ENCODE results near the gene MAN1C1. TPM values are rescaled to one million over a fixed set of nuclear protein-coding genes. Genes with fewer than 3 reads are reported as not detected.

Gene MAN1C1
- total and polyA plus RNA-seq, 2 donors (not counting 1 experiment from before 2014, with no cell fraction given) = 0.31 to 0.89 TPM

GRCh38 chr1:25651036-25651640 lies 34.5 kb downstream of the MAN1C1 start:
- H3K4me3 Mint-ChIP-seq = no peak overlapping the region
- POLR2A ChIA-PET = no interaction called here
- Histone ChIP-seq H3K4me1 (ENCODE audit: control insufficient read depth in 2 of 2, insufficient read depth in 2 of 2, low read length in 2 of 2) (no peaks in the 10 kb centered on the region), H3K79me2 (ENCODE audit: control insufficient read depth, insufficient read depth, low read length) (no peaks in the 10 kb centered on the region), H3K36me3 (replicated peaks in 1 of 2; ENCODE audit: control extremely low read depth in 1 of 2, control insufficient read depth in 1 of 2, extremely low read depth in 1 of 2, insufficient read depth in 2 of 2, low read length in 1 of 2) (no peaks in the 10 kb centered on the region), H3K4me3 (ENCODE audit: control extremely low read depth in 1 of 5, extremely low read depth in 1 of 5, insufficient read depth in 1 of 5, low read depth in 2 of 5, low read length in 4 of 5) (no peak overlapping the region), H2AFZ (ENCODE audit: insufficient read depth, low read depth, low read length, poor library complexity, severe bottlenecking) (no peak overlapping the region), H3K27me3 (replicated peaks in 1 of 4; ENCODE audit: control extremely low read depth in 1 of 4, control insufficient read depth in 3 of 4, insufficient read depth in 4 of 4, low read length in 3 of 4) (peaks cover 0 to 4% (median 0%) of the 10 kb centered on the region in 4 experiments), H4K20me1 (ENCODE audit: control insufficient read depth, insufficient read depth, low read length, poor library complexity, severe bottlenecking) (no peaks in the 10 kb centered on the region), H3K9me3 (ENCODE audit: control extremely low read depth in 1 of 3, control insufficient read depth in 2 of 3, insufficient read depth in 1 of 3, low read length in 2 of 3) (no peaks in the 10 kb centered on the region), H3K27ac (ENCODE audit: low read length in 2 of 2) (no peak overlapping the region), H3K4me2 (replicated peaks; ENCODE audit: low read depth, low read length, poor library complexity, severe bottlenecking) (no peak overlapping the region), H3K9ac (ENCODE audit: low read length) (no peak overlapping the region)
- WGBS (ENCODE audit: insufficient coverage) = 88% methylated on average over 5 of the region's 8 CpGs
- H3K27ac Mint-ChIP-seq = no peak overlapping the region
- no peak for ATAC-seq (ENCODE audit: low read depth)
- H3K4me1 Mint-ChIP-seq = no peaks in the 10 kb centered on the region
- DNase-seq = no peak
- TF ChIP-seq CTCF (IDR thresholded peaks at IDR 0.05) = no peak
- TF ChIP-seq EZH2 (IDR thresholded peaks at IDR 0.05; ENCODE audit: borderline replicate concordance, insufficient read depth, low read depth, low read length, poor library complexity, severe bottlenecking) = no peak
- no peaks in the 10 kb centered on the region for H3K9me3 Mint-ChIP-seq (ENCODE audit: insufficient read depth)
- CTCF ChIA-PET = interaction anchor here (0.6 kb wide), 1 partner anchor 66 kb away, joined by 3 read pairs; no protein-coding TSS in a partner anchor
- intact Hi-C loops (cut with micrococcal nuclease) = no loop called here
- peaks cover 12% of the 10 kb centered on the region for H3K27me3 Mint-ChIP-seq

GRCh38 chr1:25651824-25652741 lies 35.5 kb downstream of the MAN1C1 start:
- H3K27me3 ChIP-seq (replicated peaks in 1 of 4; ENCODE audit: control extremely low read depth in 1 of 4, control insufficient read depth in 3 of 4, insufficient read depth in 4 of 4, low read length in 3 of 4) = peaks cover 0 to 3% (median 0%) of the 10 kb centered on the region in 4 experiments
- Mint-ChIP-seq H3K4me1 (peaks cover 1% of the 10 kb centered on the region), H3K9me3 (ENCODE audit: insufficient read depth) (no peaks in the 10 kb centered on the region), H3K27ac (no peak overlapping the region), H3K27me3 (peaks cover 6% of the 10 kb centered on the region), H3K4me3 (no peak overlapping the region)
- no peak overlapping the region for H3K4me3 ChIP-seq (ENCODE audit: control extremely low read depth in 1 of 5, extremely low read depth in 1 of 5, insufficient read depth in 1 of 5, low read depth in 2 of 5, low read length in 4 of 5)
- ATAC-seq (ENCODE audit: low read depth) = no peak
- WGBS (ENCODE audit: insufficient coverage) = 89% methylated on average over 12 of the region's 12 CpGs
- no peaks in the 10 kb centered on the region for H3K79me2 ChIP-seq (ENCODE audit: control insufficient read depth, insufficient read depth, low read length)
- no peaks in the 10 kb centered on the region for H3K9me3 ChIP-seq (ENCODE audit: control extremely low read depth in 1 of 3, control insufficient read depth in 2 of 3, insufficient read depth in 1 of 3, low read length in 2 of 3)
- no peak overlapping the region for H3K4me2 ChIP-seq (replicated peaks; ENCODE audit: low read depth, low read length, poor library complexity, severe bottlenecking)
- H3K27ac ChIP-seq (ENCODE audit: low read length in 2 of 2) = no peak overlapping the region
- intact Hi-C loops (cut with micrococcal nuclease) = no loop called here
- no peaks in the 10 kb centered on the region for H3K36me3 ChIP-seq (replicated peaks in 1 of 2; ENCODE audit: control extremely low read depth in 1 of 2, control insufficient read depth in 1 of 2, extremely low read depth in 1 of 2, insufficient read depth in 2 of 2, low read length in 1 of 2)
- POLR2A ChIA-PET = no interaction called here
- H2AFZ ChIP-seq (ENCODE audit: insufficient read depth, low read depth, low read length, poor library complexity, severe bottlenecking) = no peak overlapping the region
- H3K4me1 ChIP-seq (ENCODE audit: control insufficient read depth in 2 of 2, insufficient read depth in 2 of 2, low read length in 2 of 2) = peaks cover under 1% of the 10 kb centered on the region in 2 donors
- no peak overlapping the region for H3K9ac ChIP-seq (ENCODE audit: low read length)
- CTCF ChIA-PET = no interaction called here
- DNase-seq = no peak
- H4K20me1 ChIP-seq (ENCODE audit: control insufficient read depth, insufficient read depth, low read length, poor library complexity, severe bottlenecking) = no peaks in the 10 kb centered on the region
- TF ChIP-seq CTCF (IDR thresholded peaks at IDR 0.05) (no peak), EZH2 (IDR thresholded peaks at IDR 0.05; ENCODE audit: borderline replicate concordance, insufficient read depth, low read depth, low read length, poor library complexity, severe bottlenecking) (no peak)
